DMS153 treated with DMSO at 0.1 percent for 48 hours (cell line): ENCODE results near the gene GRK3.
"Not testable (repeated sequence)": the region's sequence is repeated elsewhere in the genome, so short reads cannot be mapped to it uniquely, and the experiment has no call there.

Experiments used
- DNase-seq: peaks from one replicate; lab custom pipeline; 2025; ENCODE audit not compliant: unreplicated experiment; lab: John Stamatoyannopoulos, UW

GRK3 gene

GRCh38 chr22:25694196-25694907 is 129.9 kb downstream of the GRK3 start:
- DNase-seq = no peak

GRCh38 chr22:25695146-25695545 is 130.7 kb downstream of the GRK3 start:
- DNase-seq = no peak

GRCh38 chr22:25696763-25697162 is 132.3 kb downstream of the GRK3 start:
- no peak for DNase-seq

GRCh38 chr22:25697181-25697664 is 132.7 kb downstream of the GRK3 start:
- no peak for DNase-seq

- DNase-seq = no peak
Measured at GRCh38 chr22:25697978-25698377, 133.5 kb downstream of the GRK3 start.

- no peak for DNase-seq
Measured at GRCh38 chr22:25698461-25698860, 134.0 kb downstream of the GRK3 start.

- DNase-seq = no peak
Measured at GRCh38 chr22:25698978-25699377, 134.5 kb downstream of the GRK3 start.

GRCh38 chr22:25701056-25701780 is 136.7 kb downstream of the GRK3 start:
- DNase-seq = no peak

GRCh38 chr22:25702040-25702439 is 137.6 kb downstream of the GRK3 start:
- DNase-seq = no peak

- DNase-seq = no peak
Measured at GRCh38 chr22:25702571-25703167, 138.2 kb downstream of the GRK3 start.

GRCh38 chr22:25704701-25705100 is 140.2 kb downstream of the GRK3 start:
- DNase-seq = no peak

GRCh38 chr22:25706197-25706596 is 141.7 kb downstream of the GRK3 start:
- DNase-seq = no peak

GRCh38 chr22:25708430-25708829 is 144.0 kb downstream of the GRK3 start:
- not testable (repeated sequence) for DNase-seq

GRCh38 chr22:25709758-25710157 is 145.3 kb downstream of the GRK3 start:
- no peak for DNase-seq

GRCh38 chr22:25710501-25710900 is 146.0 kb downstream of the GRK3 start:
- DNase-seq = no peak

GRCh38 chr22:25711491-25711890 is 147.0 kb downstream of the GRK3 start:
- no peak for DNase-seq

- DNase-seq = no peak
Measured at GRCh38 chr22:25712661-25713400, 148.4 kb downstream of the GRK3 start.

GRCh38 chr22:25714070-25714469 is 149.6 kb downstream of the GRK3 start:
- no peak for DNase-seq

- DNase-seq = no peak
Measured at GRCh38 chr22:25714739-25715138, 150.3 kb downstream of the GRK3 start.

GRCh38 chr22:25716637-25717036 is 152.2 kb downstream of the GRK3 start:
- DNase-seq = no peak

GRCh38 chr22:25718135-25718840 is 153.8 kb downstream of the GRK3 start:
- no peak for DNase-seq
